GM21737 (cell line): ENCODE results near the gene SIPA1L2.

Source experiments
- ATAC-seq: cut with Tn5 transposase; IDR thresholded peaks from one replicate; pipeline ENCODE4 v1.9.1; 2021; ENCODE audit warnings: mild to moderate bottlenecking, moderate library complexity; ENCODE audit not compliant: unreplicated experiment

The SIPA1L2 gene

GRCh38 chr1:232593717-232594502, 36.0 kb downstream of the SIPA1L2 start:
- no peak for ATAC-seq

DNA sequence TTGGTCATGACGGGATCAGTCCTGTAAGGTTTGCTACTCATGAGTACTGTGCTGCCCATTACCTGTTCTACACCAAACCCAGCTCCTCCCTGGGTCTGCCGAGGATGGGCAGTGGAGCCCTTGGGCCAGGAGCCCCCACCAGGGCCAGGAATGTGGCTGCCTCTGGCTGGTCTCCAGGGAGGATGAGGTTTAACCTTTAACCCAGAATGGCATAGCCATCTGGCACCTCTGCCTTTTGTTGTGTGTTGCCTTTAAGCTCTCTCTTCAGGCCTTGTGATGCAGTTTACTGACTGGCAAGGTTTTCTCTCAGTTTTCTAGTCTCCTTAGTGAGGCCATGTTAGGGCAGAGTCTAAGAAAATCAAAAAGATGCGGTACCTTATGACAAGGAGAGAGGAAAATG, 38.6 kb downstream of the SIPA1L2 start:
- no peak for ATAC-seq

DNA sequence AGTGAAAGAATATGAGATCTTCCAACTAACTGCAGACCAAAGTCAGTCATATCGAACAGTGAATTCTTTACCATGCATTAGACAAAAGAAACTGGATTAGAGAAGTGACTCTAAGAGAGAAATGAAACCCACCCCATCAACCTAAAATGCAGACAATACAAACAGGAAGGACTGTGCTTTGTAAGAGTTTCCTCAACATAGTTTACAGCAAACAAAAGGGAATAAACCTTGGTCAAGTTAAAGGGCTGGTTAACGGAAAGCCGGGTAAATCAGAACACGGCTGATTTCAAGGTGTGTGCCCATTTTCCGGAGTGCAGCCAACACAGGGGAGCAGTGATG, 39.2 kb downstream of the SIPA1L2 start:
- peak; percentile 72 for ATAC-seq

GRCh38 chr1:232589812-232590743, 39.9 kb downstream of the SIPA1L2 start:
- ATAC-seq = peak; percentile 12

- no peak for ATAC-seq
Observed at GRCh38 chr1:232589111-232589811, 40.7 kb downstream of the SIPA1L2 start.

DNA sequence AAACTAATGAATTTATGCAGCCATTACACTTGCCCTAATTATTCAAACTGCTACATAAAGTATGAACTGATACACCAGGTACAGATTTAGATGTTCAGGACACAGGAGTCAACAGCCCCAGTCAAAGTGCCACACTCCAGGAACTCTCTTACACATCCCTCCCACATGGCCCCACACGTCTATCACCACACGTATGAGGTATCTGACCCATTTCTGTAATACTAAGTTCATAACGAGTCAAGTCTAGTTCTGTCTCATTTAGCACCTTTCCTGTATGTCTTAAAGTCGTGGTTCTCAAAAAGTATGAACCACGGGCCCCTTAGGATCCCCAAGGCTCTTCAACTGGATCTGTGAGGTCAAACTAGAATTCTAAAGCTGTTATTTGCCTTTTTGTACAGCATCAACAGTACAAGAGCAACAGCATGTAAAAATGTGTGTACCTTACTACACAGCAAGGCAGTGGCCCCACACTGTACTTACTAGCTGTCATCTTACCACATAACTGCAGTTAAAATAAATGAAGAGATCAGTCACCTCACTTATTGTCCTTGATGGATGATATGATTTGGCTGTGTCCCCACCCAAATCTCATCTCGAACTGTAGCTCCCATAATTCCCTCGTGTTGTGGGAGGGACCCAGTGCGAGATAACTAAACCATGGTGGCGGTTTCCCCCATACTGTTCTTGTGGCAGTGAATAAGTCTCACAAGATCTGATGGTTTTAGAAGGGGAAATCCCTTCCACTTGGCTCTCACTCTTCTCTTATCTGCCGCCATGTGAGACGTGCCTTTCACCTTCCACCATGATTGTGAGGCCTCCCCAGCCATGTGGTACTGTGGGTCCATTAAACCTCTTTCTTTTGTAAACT, 42.6 kb downstream of the SIPA1L2 start:
- ATAC-seq = no peak

DNA sequence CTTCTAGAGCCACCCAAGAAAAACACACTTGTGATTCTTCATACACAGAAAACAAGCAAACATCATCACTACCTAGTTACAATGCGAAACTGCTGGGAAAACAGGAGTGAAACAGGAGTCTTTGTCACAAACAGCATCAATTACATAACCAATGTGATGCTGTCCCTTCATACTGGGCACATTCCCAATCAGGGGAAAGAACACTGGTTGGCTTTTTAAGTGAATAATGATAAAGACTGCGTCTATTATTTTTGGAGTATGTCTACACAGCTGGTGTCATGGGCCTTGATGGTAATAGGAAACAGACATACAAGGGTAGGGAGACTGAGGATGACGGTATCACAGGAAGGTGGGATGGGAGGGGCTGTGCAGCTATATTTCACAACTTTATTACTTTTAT, 43.3 kb downstream of the SIPA1L2 start:
- no peak for ATAC-seq

- ATAC-seq = no peak
Observed at GRCh38 chr1:232585486-232585885, 44.4 kb downstream of the SIPA1L2 start.

- no peak for ATAC-seq
Observed at GRCh38 chr1:232581932-232582331, 48.0 kb downstream of the SIPA1L2 start.
